HG02763 (cell line): ENCODE measurements around the gene GIMAP8.
A peak's percentile ranks its signal among the peaks of the same experiment; 100 is the strongest.
"Not testable (repeated sequence)": the region's sequence is repeated elsewhere in the genome, so short reads cannot be mapped to it uniquely, and the experiment has no call there.

Experiments
- ATAC-seq: cut with Tn5 transposase; IDR thresholded peaks from one replicate; pipeline ENCODE4 v1.9.1; 2021; ENCODE audit warnings: mild to moderate bottlenecking, moderate library complexity; ENCODE audit not compliant: unreplicated experiment

The GIMAP8 gene

DNA sequence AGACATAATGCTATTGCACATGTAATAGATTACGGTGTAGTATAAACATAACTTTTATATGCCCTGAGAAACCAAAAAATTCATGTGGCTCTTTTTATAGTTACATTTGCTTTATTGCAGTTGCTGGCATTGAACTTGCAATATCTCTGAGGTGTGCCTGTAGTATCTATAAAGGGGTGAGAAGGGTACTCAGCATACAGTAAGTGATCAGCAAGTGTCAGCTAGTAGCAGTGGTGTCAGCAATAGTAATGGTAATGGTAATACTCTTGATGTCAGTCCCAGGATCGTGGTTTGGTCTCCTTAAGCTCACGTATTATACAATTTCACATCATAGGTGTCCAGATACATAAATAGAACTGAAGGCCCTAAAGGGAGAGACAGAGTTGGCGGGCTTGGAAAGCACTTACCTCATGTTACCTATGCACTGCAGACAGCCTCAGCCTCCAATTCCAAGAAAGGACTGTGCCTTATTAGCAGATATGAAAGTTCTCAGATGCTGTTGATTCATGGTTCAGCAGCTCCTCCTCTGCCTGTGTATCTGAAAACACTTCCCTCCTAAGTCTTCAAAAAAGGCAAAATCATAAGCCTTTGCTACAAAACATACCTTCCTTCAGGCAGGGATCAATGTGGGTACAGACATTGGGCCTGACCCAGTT lies 57.6 kb downstream of the GIMAP8 start:
- no peak for ATAC-seq

GRCh38 chr7:150511048-150511447 lies 60.6 kb downstream of the GIMAP8 start:
- ATAC-seq = no peak

DNA sequence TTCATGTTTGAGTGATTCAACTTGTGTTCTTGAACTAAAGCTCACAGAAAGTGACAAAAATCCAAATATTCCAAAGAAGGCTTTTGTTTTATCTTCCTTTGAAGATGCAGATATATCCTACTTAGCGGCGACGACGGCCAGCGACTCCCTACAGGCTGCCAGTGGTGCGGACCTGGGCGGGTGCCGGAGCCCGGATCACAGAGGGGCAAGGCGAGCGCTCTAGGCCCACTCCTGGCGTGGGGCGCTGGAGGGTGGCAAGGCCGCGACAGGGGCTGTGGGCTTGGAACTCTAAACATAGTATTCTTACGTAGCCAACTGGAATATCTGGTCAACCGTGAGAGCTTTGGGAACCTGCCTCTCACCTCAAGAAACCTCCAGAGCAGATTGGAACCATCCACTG lies 63.3 kb downstream of the GIMAP8 start:
- ATAC-seq = no peak

GRCh38 chr7:150514748-150515222 lies 64.4 kb downstream of the GIMAP8 start, which contains the start of gene GIMAP7:
GIMAP7 (plus strand) TSS chr7:150514872; CDS start chr7:150519975, 5,103 bp downstream.
- peak; percentile 58 for ATAC-seq

- ATAC-seq = peak; percentile 10
Measured at GRCh38 chr7:150515248-150516147, 65.1 kb downstream of the GIMAP8 start.

DNA sequence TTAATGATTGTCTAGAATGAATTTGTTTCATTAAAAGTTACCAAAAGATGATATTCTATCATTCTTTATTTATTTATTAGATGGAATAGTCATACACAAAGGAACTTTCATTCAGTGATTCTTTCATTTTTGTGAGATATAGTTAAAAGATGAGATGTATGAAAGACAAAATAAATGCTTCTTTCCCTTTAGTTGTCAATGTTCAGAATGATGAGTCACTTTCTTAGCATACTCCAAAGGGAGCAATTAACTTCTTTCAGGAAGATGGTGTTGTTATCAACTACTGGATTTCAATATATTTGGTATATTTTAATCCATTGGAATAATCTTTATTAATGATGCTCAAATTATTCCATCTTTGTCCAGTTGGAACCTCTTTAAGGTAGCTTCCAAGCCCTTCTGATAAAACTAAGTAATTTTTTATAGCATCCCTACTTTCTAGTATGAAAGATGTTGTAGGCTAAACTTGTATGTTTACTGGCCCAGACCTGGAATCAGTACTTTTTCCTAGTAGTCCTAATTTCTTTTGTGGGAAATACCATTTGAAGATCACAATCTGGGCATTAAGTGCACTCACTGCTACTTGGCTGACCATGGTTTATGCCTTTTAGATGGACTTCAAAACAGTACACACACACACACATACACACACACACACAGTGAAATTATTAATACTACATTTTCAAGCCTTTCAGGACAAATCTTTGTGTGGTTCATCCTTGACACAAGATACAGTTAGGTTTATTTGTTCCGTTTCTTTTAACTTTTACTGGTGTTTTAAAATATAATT lies 66.7 kb downstream of the GIMAP8 start:
- ATAC-seq = no peak

DNA sequence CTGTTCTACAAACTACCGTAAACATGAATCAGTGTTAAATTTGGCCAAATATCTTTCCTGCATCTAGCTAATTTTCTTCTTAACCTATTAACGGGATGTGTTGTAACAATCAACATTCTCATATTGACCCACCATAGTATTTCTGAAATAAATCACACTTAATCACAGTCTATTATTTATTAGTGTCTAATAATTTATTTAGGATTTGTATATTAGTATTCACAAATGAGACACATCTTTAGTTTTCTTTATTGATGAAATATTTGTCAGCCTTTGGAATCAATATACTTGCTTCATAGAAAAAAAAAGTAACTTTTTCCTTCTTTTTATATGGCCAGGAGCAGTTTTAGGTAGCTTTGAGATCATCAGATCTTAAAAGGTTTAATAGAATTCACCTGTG lies 68.9 kb downstream of the GIMAP8 start:
- no peak for ATAC-seq

DNA sequence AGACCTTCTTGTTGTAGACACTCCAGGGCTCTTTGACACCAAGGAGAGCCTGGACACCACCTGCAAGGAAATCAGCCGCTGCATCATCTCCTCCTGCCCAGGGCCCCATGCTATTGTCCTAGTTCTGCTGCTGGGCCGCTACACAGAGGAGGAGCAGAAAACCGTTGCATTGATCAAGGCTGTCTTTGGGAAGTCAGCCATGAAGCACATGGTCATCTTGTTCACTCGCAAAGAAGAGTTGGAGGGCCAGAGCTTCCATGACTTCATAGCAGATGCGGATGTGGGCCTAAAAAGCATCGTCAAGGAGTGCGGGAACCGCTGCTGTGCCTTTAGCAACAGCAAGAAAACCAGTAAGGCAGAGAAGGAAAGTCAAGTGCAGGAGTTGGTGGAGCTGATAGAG lies 69.7 kb downstream of the GIMAP8 start:
- ATAC-seq = no peak

DNA sequence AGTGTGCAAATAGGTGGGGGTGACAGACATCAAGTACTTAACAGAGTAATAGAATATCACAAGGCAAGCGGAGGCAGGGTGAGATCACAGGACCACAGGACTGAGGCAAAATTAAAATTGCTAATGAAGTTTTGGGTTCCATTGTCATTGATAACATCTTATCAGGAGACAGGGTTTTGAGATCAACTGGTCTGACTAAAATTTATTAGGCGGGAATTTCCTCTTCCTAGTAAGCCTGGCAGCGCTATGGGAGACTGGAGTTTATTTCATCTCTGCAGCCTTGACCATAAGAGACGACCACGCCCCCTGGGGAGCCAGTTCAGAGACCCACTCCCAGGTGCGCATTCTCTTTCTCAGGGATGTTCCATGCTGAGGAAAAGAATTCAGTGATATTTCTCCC lies 72.5 kb downstream of the GIMAP8 start:
- not testable (repeated sequence) for ATAC-seq

- ATAC-seq = no peak
Measured at GRCh38 chr7:150524018-150524417, 73.6 kb downstream of the GIMAP8 start.
